HL-60 (cell line): ENCODE data around the gene KBTBD12.

Source experiments
- DNase-seq, 2 experiments: peaks; one replicate each; pipeline ENCODE4 v3.0.0-alpha.2; 2010 to 2020; ENCODE audit warnings: low read depth in 1 of 2, low spot score in 1 of 2
- H3K27ac ChIP-seq: fragments of 250-450 bp; sonication (Bioruptor Pico); replicated peaks from 2 replicates; pipeline ENCODE4 v1.5.1; 2020; ENCODE audit warnings: mild to moderate bottlenecking, moderate library complexity
- H3K27me3 ChIP-seq: fragments of 250-450 bp; sonication (Bioruptor Pico); 2 replicates; pipeline ENCODE4 v1.5.1; 2021; ENCODE audit warnings: mild to moderate bottlenecking, moderate library complexity; ENCODE audit not compliant: insufficient read depth, poor library complexity, severe bottlenecking
- H3K4me3 ChIP-seq: replicated peaks from 2 replicates; pipeline ENCODE4 v1.5.1; 2011; ENCODE audit warnings: mild to moderate bottlenecking, control low read depth, low read length; ENCODE audit not compliant: insufficient read depth
- CTCF ChIP-seq: IDR thresholded peaks from one replicate; pipeline ENCODE4 v1.5.1; 2011; ENCODE audit warnings: low read length, control low read depth, inconsistent platforms; ENCODE audit not compliant: insufficient read depth
- GABPA ChIP-seq: IDR thresholded peaks from 2 replicates; pipeline ENCODE4 v1.6.1; 2012; ENCODE audit warnings: low read depth
- POLR2AphosphoS5 ChIP-seq: IDR thresholded peaks from 2 replicates; pipeline ENCODE4 v1.6.1; 2012; ENCODE audit warnings: low read depth
- SPI1 ChIP-seq: IDR thresholded peaks from 2 replicates; pipeline ENCODE4 v1.6.1; 2012; ENCODE audit warnings: low read depth, mild to moderate bottlenecking, borderline replicate concordance
- TF ChIP-seq, protein P1 (sequence below): IDR thresholded peaks from 2 replicates; pipeline ENCODE4 v1.6.1; 2012; ENCODE audit warnings: low read depth; ENCODE audit not compliant: insufficient replicate concordance

The KBTBD12 gene

GRCh38 chr3:127992127-127992526 lies 77.1 kb downstream of the KBTBD12 start:
- H3K27me3 ChIP-seq = no peaks in the 10 kb centered on the region
- H3K27ac ChIP-seq = no peak overlapping the region
- no peak for DNase-seq
- TF ChIP-seq GABPA = no peak
- no peak for TF ChIP-seq POLR2AphosphoS5
- TF ChIP-seq, protein P1, sequence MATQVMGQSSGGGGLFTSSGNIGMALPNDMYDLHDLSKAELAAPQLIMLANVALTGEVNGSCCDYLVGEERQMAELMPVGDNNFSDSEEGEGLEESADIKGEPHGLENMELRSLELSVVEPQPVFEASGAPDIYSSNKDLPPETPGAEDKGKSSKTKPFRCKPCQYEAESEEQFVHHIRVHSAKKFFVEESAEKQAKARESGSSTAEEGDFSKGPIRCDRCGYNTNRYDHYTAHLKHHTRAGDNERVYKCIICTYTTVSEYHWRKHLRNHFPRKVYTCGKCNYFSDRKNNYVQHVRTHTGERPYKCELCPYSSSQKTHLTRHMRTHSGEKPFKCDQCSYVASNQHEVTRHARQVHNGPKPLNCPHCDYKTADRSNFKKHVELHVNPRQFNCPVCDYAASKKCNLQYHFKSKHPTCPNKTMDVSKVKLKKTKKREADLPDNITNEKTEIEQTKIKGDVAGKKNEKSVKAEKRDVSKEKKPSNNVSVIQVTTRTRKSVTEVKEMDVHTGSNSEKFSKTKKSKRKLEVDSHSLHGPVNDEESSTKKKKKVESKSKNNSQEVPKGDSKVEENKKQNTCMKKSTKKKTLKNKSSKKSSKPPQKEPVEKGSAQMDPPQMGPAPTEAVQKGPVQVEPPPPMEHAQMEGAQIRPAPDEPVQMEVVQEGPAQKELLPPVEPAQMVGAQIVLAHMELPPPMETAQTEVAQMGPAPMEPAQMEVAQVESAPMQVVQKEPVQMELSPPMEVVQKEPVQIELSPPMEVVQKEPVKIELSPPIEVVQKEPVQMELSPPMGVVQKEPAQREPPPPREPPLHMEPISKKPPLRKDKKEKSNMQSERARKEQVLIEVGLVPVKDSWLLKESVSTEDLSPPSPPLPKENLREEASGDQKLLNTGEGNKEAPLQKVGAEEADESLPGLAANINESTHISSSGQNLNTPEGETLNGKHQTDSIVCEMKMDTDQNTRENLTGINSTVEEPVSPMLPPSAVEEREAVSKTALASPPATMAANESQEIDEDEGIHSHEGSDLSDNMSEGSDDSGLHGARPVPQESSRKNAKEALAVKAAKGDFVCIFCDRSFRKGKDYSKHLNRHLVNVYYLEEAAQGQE = no peak
- TF ChIP-seq CTCF = no peak
- TF ChIP-seq SPI1 = no peak
- no peak overlapping the region for H3K4me3 ChIP-seq

DNA sequence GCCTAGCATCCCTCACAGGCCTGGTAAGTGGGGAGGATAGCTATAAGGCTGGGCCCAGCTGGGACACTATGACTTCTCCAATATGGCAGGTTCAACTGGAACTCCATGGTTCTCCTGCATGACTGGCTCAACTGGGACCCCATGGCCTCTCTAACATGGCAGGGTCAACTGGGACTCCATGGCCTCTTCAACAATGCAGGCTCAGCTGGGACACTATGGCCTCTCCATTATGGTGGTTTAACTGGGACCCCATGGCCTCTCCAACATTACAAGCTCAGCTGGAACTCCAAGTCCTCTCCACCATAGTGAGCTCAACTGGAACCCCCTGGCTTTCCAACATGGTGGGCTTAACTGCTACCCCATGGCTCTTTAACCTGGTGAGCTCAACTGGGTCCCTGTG lies 79.0 kb downstream of the KBTBD12 start:
- TF ChIP-seq CTCF (no peak), POLR2AphosphoS5 (no peak), GABPA (no peak), SPI1 (no peak)
- TF ChIP-seq, protein P1 = no peak
- H3K27me3 ChIP-seq = no peaks in the 10 kb centered on the region
- DNase-seq = no peak
- H3K27ac ChIP-seq = no peak overlapping the region
- H3K4me3 ChIP-seq = no peak overlapping the region

GRCh38 chr3:127997016-127997415 lies 82.0 kb downstream of the KBTBD12 start:
- no peak for TF ChIP-seq POLR2AphosphoS5
- TF ChIP-seq CTCF = no peak
- no peak for TF ChIP-seq SPI1
- no peak for TF ChIP-seq GABPA
- TF ChIP-seq, protein P1 = no peak
- no peak overlapping the region for H3K27ac ChIP-seq
- no peaks in the 10 kb centered on the region for H3K27me3 ChIP-seq
- H3K4me3 ChIP-seq = no peak overlapping the region
- DNase-seq = no peak
